ENCODE data around the gene IP6K3.

Gene IP6K3

GRCh38 chr6:33675968-33676367 lies 70.7 kb downstream of the IP6K3 start:
- TF ChIP-seq CTCF (IDR thresholded peaks at IDR 0.05; ENCODE audit: extremely low read depth, insufficient read depth, missing control alignments), result no peak
- DNase-seq (ENCODE audit: low spot score), result no peak
- in situ Hi-C loops (cut with MboI; ENCODE audit: low pct_unique_long_range_greater_than_20kb, low sequenced_read_pairs, unreplicated experiment), result no loop called here

DNA sequence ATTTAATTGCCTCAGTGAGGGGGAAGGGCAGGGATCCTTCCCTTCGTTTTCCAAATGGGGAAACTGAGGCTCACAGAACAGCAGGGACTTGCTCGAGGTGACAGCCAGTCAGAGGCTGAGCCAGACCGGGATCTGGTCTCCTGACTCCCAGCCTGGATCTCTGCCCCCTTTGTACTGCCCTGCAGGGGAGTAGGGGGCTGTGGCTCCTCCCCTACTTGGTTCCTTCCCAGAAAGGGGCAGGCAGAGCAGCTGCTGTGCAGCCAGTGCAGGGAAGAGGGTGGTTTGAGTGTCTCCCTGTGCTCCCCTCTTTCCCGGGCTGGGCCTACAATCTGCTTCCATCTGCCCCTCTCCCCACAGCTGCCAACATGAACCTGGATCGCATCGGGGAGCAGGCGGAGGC lies 72.9 kb downstream of the IP6K3 start:
- TF ChIP-seq CTCF (IDR thresholded peaks at IDR 0.05; ENCODE audit: extremely low read depth, insufficient read depth, missing control alignments), result no peak
- in situ Hi-C loops (cut with MboI; ENCODE audit: low pct_unique_long_range_greater_than_20kb, low sequenced_read_pairs, unreplicated experiment), result no loop called here
- no peak for DNase-seq (ENCODE audit: low spot score)

- in situ Hi-C loops (cut with MboI; ENCODE audit: low pct_unique_long_range_greater_than_20kb, low sequenced_read_pairs, unreplicated experiment), result no loop called here
- TF ChIP-seq CTCF (IDR thresholded peaks at IDR 0.05; ENCODE audit: extremely low read depth, insufficient read depth, missing control alignments), result peak; percentile 53
- peak; percentile 61 for DNase-seq (ENCODE audit: low spot score)
Measured at GRCh38 chr6:33672808-33673207, 73.9 kb downstream of the IP6K3 start.

DNA sequence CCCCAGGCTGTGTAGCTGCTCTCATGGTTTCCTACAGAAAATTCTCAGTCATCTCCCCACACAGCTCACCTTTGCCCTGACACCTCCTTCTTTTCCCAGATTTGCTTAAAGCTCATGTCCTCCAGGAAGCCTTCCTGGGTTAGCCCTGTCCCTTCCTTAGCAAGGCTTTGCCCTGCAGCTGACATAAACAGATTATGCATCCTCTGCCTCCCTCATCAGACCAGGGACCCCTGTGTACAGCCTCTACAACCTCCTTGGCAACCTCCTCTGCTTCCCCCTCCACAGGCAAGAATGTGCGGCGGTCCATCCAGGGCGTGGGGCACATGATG lies 75.0 kb downstream of the IP6K3 start:
- in situ Hi-C loops (cut with MboI; ENCODE audit: low pct_unique_long_range_greater_than_20kb, low sequenced_read_pairs, unreplicated experiment), result no loop called here
- no peak for TF ChIP-seq CTCF (IDR thresholded peaks at IDR 0.05; ENCODE audit: extremely low read depth, insufficient read depth, missing control alignments)
- DNase-seq (ENCODE audit: low spot score), result no peak

Measured in GM13977 (cell line).